ENCODE measurements around the gene MYO3B. TPM values are rescaled to one million over a fixed set of nuclear protein-coding genes. Genes with fewer than 3 reads are reported as not detected.

The MYO3B gene
- total RNA-seq, 1 experiment from 2014 or later = 0.63 TPM

DNA sequence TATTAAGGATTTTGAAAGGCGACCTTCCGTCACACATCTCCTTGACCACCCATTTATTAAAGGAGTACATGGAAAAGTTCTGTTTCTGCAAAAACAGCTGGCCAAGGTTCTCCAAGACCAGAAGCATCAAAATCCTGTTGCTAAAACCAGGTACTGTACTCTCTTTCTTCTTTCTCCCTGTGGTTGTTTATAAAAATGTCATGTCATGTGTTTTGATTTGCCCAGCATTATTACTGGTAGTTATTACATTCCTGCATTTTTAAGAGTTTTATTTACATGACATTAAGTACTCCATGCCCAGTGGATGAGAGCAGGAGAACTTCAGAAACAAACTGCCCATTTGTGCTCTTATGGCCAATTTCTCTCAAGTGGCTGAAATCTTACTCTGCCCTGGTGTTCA, 191.3 kb downstream of the MYO3B start:
- no peak overlapping the region for H2BK15ac ChIP-seq (ENCODE audit: low read depth, low read length)
- H3T11ph ChIP-seq (ENCODE audit: low read length) = no peak overlapping the region
- H3K18ac ChIP-seq (ENCODE audit: insufficient read length, low read depth, low read length) = no peak overlapping the region
- H2AFZ ChIP-seq (ENCODE audit: low read length) = no peak overlapping the region
- peak overlapping the region; percentile 29 for H2BK20ac ChIP-seq (ENCODE audit: low read depth, low read length, poor library complexity, severe bottlenecking)
- no peak overlapping the region for H4K91ac ChIP-seq (ENCODE audit: insufficient read length, low read depth, low read length)
- no CpG with 5 or more reads among the region's 2 CpGs for WGBS (ENCODE audit: extremely low coverage, insufficient read length, low lambda C conversion rate)
- Mint-ChIP-seq H3K9me3 (no peaks in the 10 kb centered on the region; a peak in 1 of 5 replicates), H3K27ac (no peak overlapping the region), H3K36me3 (ENCODE audit: insufficient read depth in 1 of 3, low read depth in 3 of 3) (0 out of 7 replicates have a peak, but pooled peaks cover 0 to 4% (median 0%) of the 10 kb centered on the region in 3 experiments), H3K27me3 (ENCODE audit: low read depth) (peaks cover 15% of the 10 kb centered on the region), H3K4me3 (no peak overlapping the region), H3K4me1 (peaks cover 43 to 63% of the 10 kb centered on the region in 2 experiments)
- H3K9me3 ChIP-seq (ENCODE audit: control insufficient read depth, low read depth, low read length) = no peaks in the 10 kb centered on the region
- no peak overlapping the region for H2BK5ac ChIP-seq (ENCODE audit: insufficient read length, low read length)
- H3K27ac ChIP-seq (ENCODE audit: insufficient read length, low read depth, low read length) = no peak overlapping the region
- H3K79me1 ChIP-seq (ENCODE audit: insufficient read depth, low read depth, low read length, poor library complexity, severe bottlenecking) = no peaks in the 10 kb centered on the region
- no peak overlapping the region for H2BK12ac ChIP-seq (ENCODE audit: insufficient read length, low read depth, low read length)
- H3K56ac ChIP-seq (ENCODE audit: insufficient read length, low read depth, low read length) = no peak overlapping the region
- no peak overlapping the region for H2AK5ac ChIP-seq (ENCODE audit: insufficient read length, low read length)
- H4K20me1 ChIP-seq (ENCODE audit: control insufficient read depth, insufficient read depth, insufficient read length) = no peaks in the 10 kb centered on the region
- peaks cover 13% of the 10 kb centered on the region; the same call in 1 of the 2 replicates for H3K4me1 ChIP-seq (ENCODE audit: insufficient read depth, low read length)
- H3K4ac ChIP-seq (ENCODE audit: low read depth, low read length) = no peak overlapping the region
- no peaks in the 10 kb centered on the region for H3K79me2 ChIP-seq (ENCODE audit: insufficient read depth, low read length)
- no peak overlapping the region for H3K14ac ChIP-seq (ENCODE audit: insufficient read depth, low read length)
- H3K4me2 ChIP-seq (ENCODE audit: insufficient read depth, insufficient read length, low read length) = no peak overlapping the region
- H4K8ac ChIP-seq (replicated peaks; ENCODE audit: insufficient read length, low read depth, low read length) = no peak overlapping the region
- H3K23me2 ChIP-seq (ENCODE audit: insufficient read length, low read depth, low read length, poor library complexity, severe bottlenecking) = no peaks in the 10 kb centered on the region
- no peak overlapping the region for H4K5ac ChIP-seq (ENCODE audit: insufficient read length, low read depth, low read length)
- H3K9ac ChIP-seq (ENCODE audit: extremely low read depth, insufficient read length, low read length) = no peak overlapping the region
- TF ChIP-seq, protein P1, sequence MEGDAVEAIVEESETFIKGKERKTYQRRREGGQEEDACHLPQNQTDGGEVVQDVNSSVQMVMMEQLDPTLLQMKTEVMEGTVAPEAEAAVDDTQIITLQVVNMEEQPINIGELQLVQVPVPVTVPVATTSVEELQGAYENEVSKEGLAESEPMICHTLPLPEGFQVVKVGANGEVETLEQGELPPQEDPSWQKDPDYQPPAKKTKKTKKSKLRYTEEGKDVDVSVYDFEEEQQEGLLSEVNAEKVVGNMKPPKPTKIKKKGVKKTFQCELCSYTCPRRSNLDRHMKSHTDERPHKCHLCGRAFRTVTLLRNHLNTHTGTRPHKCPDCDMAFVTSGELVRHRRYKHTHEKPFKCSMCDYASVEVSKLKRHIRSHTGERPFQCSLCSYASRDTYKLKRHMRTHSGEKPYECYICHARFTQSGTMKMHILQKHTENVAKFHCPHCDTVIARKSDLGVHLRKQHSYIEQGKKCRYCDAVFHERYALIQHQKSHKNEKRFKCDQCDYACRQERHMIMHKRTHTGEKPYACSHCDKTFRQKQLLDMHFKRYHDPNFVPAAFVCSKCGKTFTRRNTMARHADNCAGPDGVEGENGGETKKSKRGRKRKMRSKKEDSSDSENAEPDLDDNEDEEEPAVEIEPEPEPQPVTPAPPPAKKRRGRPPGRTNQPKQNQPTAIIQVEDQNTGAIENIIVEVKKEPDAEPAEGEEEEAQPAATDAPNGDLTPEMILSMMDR (conservative IDR thresholded peaks at IDR 0.05) = no peak
- DNase-seq = no peak
- H3K27me3 ChIP-seq (ENCODE audit: insufficient read depth, low read length) = no peaks in the 10 kb centered on the region; the same call in 1 of the 2 replicates
- no peak overlapping the region for H3K23ac ChIP-seq (ENCODE audit: insufficient read length, low read depth, low read length)
- no peak overlapping the region for H2BK120ac ChIP-seq (ENCODE audit: low read depth, low read length, poor library complexity, severe bottlenecking)

Measured in H9 (cell line).